H7 (cell line): ENCODE results near the gene ESRP2. TPM values are rescaled to one million over a fixed set of nuclear protein-coding genes. Genes with fewer than 3 reads are reported as not detected.

Source experiments
- DNase-seq: peaks from one replicate; pipeline ENCODE4 v3.0.0; 2012
- H3K27me3 ChIP-seq: 2 replicates; pipeline ENCODE4 v1.6.0; 2011; ENCODE audit warnings: mild to moderate bottlenecking, low read length; ENCODE audit not compliant: control insufficient read depth, insufficient read depth
- H3K36me3 ChIP-seq: replicated peaks from 2 replicates; pipeline ENCODE4 v1.5.1; 2011; ENCODE audit warnings: low read length; ENCODE audit not compliant: control insufficient read depth, insufficient read depth
- H3K4me3 ChIP-seq: 2 replicates; pipeline ENCODE4 v1.5.1; 2011; ENCODE audit warnings: low read depth, mild to moderate bottlenecking, control low read depth, low read length, moderate library complexity; ENCODE audit not compliant: insufficient read depth
- total RNA-seq: library from RNA; depleted of rRNA; stranded (reverse); fragments of >200 nt; shearing (Covaris generic); gene quantifications from 2 replicates; pipeline ENCODE4 v1.2.3, GENCODE V29; 2014

The ESRP2 gene
- total RNA-seq, 1 experiment from 2014 or later, result 18.0 TPM

- Histone ChIP-seq H3K27me3 (no peaks in the 10 kb centered on the region), H3K4me3 (no peak overlapping the region), H3K36me3 (peaks cover 7% of the 10 kb centered on the region)
- DNase-seq, result no peak
These were observed 34.4 kb upstream of the ESRP2 start for GRCh38 chr16:68270353-68270752.

GRCh38 chr16:68269793-68270192, 33.9 kb upstream of the ESRP2 start:
- peaks cover 6% of the 10 kb centered on the region for H3K36me3 ChIP-seq
- H3K4me3 ChIP-seq, result no peak overlapping the region
- peaks cover 1% of the 10 kb centered on the region; the same call in 1 of the 2 replicates for H3K27me3 ChIP-seq
- no peak for DNase-seq

DNA sequence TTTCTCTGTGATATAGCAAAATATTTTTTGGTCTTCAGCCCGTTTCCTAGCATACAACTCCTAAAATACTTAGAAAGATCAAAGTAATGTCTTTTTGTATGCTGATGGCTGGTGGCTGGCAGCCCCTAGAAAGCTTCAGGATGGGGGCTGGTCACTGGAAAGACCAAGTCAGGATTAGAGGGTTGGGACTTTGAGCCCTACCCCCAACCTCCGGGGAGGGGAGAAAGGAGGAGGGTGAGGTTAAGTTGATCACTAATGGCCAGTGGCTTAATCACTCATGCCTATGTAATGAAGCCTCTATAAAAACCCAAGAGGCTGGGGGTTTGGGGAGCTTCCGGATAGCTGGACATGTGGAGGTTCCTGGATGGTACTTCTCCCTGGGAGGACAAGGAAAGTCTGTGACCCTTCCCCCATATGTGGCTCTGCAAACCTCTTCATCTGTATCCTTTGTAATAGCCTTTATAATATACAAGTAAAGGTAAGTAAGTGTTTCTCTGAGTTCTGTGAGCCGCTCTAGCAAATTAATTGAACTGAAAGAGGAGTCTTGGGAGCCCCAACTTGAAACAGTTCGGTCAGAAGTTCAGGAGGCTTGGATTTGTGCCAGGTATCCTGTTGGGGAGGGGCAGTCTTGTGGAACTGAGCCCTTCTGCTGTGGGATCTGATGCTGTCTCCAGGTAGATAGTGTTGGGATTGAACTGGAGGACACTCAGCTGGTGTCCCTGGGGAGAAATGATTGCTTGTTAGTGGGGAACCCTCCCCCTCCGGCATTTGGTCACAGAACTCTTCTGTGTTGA, 31.9 kb upstream of the ESRP2 start:
- DNase-seq, result no peak
- H3K36me3 ChIP-seq, result no peaks in the 10 kb centered on the region; the same call in 1 of the 2 replicates
- peaks cover 4% of the 10 kb centered on the region; the same call in 1 of the 2 replicates for H3K27me3 ChIP-seq
- H3K4me3 ChIP-seq, result no peak overlapping the region

DNA sequence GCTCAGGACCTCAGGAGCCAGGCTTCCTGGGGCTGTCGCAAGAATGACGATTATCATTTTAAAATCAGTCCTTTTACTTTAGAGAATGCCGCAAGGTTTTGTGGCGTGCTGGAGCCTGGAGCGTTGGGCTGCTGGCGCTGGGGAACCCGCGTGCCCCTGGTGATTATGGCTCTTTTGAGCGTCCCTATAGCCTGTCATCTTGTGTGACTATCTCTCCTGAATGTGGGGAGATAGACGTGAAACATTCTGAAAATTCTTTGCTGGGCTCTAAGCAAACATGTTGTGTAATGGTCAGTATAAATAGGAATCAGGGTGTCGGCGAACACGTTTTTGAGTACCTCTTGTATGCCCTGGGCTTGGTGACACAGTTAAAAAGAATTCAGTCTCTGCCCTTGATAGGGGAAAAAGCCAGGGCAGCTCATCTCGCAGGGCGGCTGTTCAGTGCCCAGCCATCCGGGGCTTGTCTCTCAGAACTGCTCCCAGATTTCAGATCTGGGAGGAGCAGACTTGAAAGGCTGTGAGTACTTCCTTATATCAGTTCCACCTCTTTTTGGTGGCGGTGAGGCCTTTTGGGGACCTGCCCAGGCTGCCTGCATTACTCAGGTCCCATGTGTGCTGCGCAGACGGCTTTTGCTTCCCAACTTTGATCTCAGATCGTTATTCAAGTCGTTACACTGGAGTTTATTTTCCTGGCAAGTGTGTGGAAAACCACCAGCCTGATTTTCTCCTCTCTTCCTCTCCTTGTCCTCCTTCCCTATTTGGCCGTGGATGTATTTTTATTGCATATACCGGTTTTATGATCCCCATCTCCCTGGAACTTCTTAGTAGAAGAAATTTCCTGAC, 29.4 kb upstream of the ESRP2 start:
- H3K27me3 ChIP-seq, result peaks cover 4% of the 10 kb centered on the region; the same call in 1 of the 2 replicates

GRCh38 chr16:68264128-68265077, 28.5 kb upstream of the ESRP2 start, which contains the start of gene SLC7A6:
TSS of gene SLC7A6 (plus strand) at chr16:68264526. CDS start at chr16:68274727, 10,201 bp downstream.
- peaks cover 4% of the 10 kb centered on the region; the same call in 1 of the 2 replicates for H3K27me3 ChIP-seq
- DNase-seq, result peak; percentile 96
- H3K36me3 ChIP-seq, result no peaks in the 10 kb centered on the region; the same call in 1 of the 2 replicates
- peak within 1 kb of the TSS; percentile 96 for H3K4me3 ChIP-seq

More for the DNA sequence above, 29.4 kb upstream of the ESRP2 start:
- H3K36me3 ChIP-seq, result no peaks in the 10 kb centered on the region
- H3K4me3 ChIP-seq, result peak overlapping the region; percentile 96
- DNase-seq, result peak; percentile 75

- Histone ChIP-seq H3K36me3 (no peaks in the 10 kb centered on the region; the same call in 1 of the 2 replicates), H3K4me3 (peak overlapping the region; percentile 96), H3K27me3 (peaks cover 4% of the 10 kb centered on the region; the same call in 1 of the 2 replicates)
- no peak for DNase-seq
These were observed 27.7 kb upstream of the ESRP2 start for GRCh38 chr16:68263559-68264127.

DNA sequence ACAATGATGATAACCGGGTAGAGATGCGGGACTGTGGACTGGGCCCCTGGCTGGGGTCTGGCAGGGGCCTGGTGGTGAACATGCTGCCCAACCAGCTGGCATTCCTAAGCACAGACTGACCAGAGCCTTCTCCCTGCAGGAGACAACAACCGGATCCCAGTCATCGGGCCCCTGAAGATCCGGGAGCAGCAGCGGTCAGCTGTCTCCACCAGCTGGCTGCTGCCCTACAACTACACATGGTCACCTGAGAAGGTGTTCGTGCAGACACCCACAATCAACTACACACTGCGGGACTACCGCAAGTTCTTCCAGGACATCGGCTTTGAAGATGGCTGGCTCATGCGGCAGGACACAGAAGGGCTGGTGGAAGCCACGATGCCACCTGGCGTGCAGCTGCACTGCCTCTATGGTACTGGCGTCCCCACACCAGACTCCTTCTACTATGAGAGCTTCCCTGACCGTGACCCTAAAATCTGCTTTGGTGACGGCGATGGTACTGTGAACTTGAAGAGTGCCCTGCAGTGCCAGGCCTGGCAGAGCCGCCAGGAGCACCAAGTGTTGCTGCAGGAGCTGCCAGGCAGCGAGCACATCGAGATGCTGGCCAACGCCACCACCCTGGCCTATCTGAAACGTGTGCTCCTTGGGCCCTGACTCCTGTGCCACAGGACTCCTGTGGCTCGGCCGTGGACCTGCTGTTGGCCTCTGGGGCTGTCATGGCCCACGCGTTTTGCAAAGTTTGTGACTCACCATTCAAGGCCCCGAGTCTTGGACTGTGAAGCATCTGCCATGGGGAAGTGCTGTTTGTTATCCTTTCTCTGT, 23.3 kb upstream of the ESRP2 start:
- no peaks in the 10 kb centered on the region for H3K27me3 ChIP-seq
- H3K4me3 ChIP-seq, result no peak overlapping the region
- no peak for DNase-seq
- H3K36me3 ChIP-seq, result no peaks in the 10 kb centered on the region; the same call in 1 of the 2 replicates

GRCh38 chr16:68257906-68258800, 22.2 kb upstream of the ESRP2 start:
- H3K4me3 ChIP-seq, result no peak overlapping the region
- H3K36me3 ChIP-seq, result no peaks in the 10 kb centered on the region; the same call in 1 of the 2 replicates
- DNase-seq, result peak; percentile 40
- no peaks in the 10 kb centered on the region for H3K27me3 ChIP-seq

- no peaks in the 10 kb centered on the region; the same call in 1 of the 2 replicates for H3K36me3 ChIP-seq
- no peaks in the 10 kb centered on the region for H3K27me3 ChIP-seq
- peak; percentile 64 for DNase-seq
- no peak overlapping the region for H3K4me3 ChIP-seq
These were observed 21.5 kb upstream of the ESRP2 start for GRCh38 chr16:68257251-68257905.

DNA sequence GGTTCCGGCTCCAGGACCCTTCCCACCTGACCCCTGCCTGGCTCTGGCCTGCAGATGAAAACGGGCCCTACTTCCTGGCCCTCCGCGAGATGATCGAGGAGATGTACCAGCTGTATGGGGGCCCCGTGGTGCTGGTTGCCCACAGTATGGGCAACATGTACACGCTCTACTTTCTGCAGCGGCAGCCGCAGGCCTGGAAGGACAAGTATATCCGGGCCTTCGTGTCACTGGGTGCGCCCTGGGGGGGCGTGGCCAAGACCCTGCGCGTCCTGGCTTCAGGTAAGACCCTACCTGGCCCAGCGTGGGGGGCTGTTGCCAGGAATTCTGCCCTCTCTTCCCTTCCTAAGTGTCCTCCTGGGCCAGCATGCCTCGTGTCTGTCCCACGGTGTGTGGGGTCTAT, 19.8 kb upstream of the ESRP2 start:
- H3K27me3 ChIP-seq, result no peaks in the 10 kb centered on the region

DNA sequence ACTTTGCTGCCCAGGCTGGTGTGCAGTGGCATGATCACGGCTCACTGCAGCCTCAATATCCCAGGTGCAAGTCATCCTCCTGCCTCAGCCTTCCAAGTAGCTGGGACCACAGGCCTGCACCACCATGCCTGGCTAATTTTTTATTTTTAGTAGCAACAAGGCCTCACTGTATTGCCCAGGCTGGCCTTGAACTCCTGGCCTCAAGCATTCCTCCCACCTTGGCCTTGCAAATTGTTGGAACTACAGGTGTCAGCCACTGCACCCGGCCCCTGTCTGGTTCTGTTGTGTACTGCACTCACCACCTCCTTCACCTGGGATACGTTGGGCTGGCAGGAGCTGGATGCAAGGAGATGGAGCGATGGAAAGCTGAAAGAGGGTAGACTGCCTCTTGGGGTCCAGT, 17.8 kb upstream of the ESRP2 start:
- DNase-seq, result no peak
- H3K27me3 ChIP-seq, result no peaks in the 10 kb centered on the region
- no peak overlapping the region for H3K4me3 ChIP-seq
- no peaks in the 10 kb centered on the region; the same call in 1 of the 2 replicates for H3K36me3 ChIP-seq

More for the DNA sequence above, 19.8 kb upstream of the ESRP2 start:
- H3K4me3 ChIP-seq, result no peak overlapping the region
- peak; percentile 38 for DNase-seq
- no peaks in the 10 kb centered on the region; the same call in none of the 2 replicates for H3K36me3 ChIP-seq

DNA sequence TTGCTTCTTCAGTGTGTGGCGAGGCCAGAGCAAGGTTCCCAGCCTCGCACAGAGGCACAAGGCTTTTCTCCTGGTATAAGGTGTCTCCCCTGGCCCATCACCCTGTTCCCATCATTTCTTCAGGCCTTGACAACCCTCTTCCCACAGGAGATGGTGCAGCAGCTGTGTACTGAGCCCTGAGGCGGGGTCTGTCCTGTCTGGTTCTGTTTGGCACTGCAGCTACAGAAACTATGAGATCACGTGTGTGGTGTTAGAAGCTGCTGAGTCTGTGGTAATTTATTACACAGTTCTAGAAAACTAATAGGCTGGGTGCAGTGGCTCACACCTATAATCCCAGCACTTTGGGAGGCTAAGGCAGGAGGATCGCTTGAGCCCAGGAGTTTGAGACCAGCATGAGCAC, 16.5 kb upstream of the ESRP2 start:
- DNase-seq, result no peak
- Histone ChIP-seq H3K36me3 (no peaks in the 10 kb centered on the region; the same call in 1 of the 2 replicates), H3K4me3 (no peak overlapping the region), H3K27me3 (no peaks in the 10 kb centered on the region)
